A549 (cell line): Measurements from ENCODE around the gene HIGD1B. TPM values are rescaled to one million over a fixed set of nuclear protein-coding genes. Genes with fewer than 3 reads are reported as not detected.

Source experiments
- ATAC-seq, 2 experiments: fragments of 200-7000 bp in 1 of 2; fragments of >200 bp in 1 of 2; cut with Nextera tagmentation in 1 of 2; cut with Tn5 transposase in 1 of 2; 3 replicates each; pipeline versions ENCODE4 v1.8.0 to v1.9.1; 2018 to 2020; ENCODE audit warnings: mild to moderate bottlenecking in 1 of 2, moderate library complexity in 1 of 2
- CTCF ChIA-PET: fragments of 300-600 bp; sonication (Branson Sonifier 250); formaldehyde crosslinking; extraction: SDS; loops from one replicate; lab custom pipeline; 2021; ENCODE audit warnings: antibody characterized with exemption, inconsistent platforms; lab: Yijun Ruan, JAX
- POLR2A ChIA-PET: fragments of 350-600 bp; formaldehyde crosslinking; extraction: SDS; loops from one replicate; lab custom pipeline; 2021; ENCODE audit warnings: antibody characterized with exemption, inconsistent platforms; lab: Yijun Ruan, JAX
- DNase-seq, 2 experiments: peaks; one replicate each; pipeline versions ENCODE4 v3.0.0 to v3.0.0-alpha.2; 2011 to 2016; ENCODE audit warnings: low read depth in 1 of 2, low spot score in 1 of 2
- FAIRE-seq: peaks from 2 replicates; lab custom pipeline; 2011; peaks lifted over from hg19 to GRCh38; lab: Jason Lieb, UNC
- H3K27ac ChIP-seq, 2 experiments: fragments of >200 bp; sonication (Bioruptor Twin); formaldehyde crosslinking; 3 replicates each; pipeline ENCODE4 v1.5.1; 2016 to 2017
- H3K4me1 ChIP-seq: fragments of >200 bp; sonication (Bioruptor Twin); formaldehyde crosslinking; 3 replicates; pipeline ENCODE4 v1.6.1; 2016
- H3K4me2 ChIP-seq: fragments of >200 bp; sonication (Bioruptor Twin); formaldehyde crosslinking; 3 replicates; pipeline ENCODE4 v1.6.1; 2016
- H3K4me3 ChIP-seq: fragments of >200 bp; sonication (Bioruptor Twin); formaldehyde crosslinking; 3 replicates; pipeline ENCODE4 v1.5.1; 2016
- H3K9me3 ChIP-seq: fragments of >200 bp; sonication (Bioruptor Twin); formaldehyde crosslinking; 3 replicates; pipeline ENCODE4 v1.6.1; 2016
- FOSL2 ChIP-seq, 2 experiments: fragments of 450-650 bp in 1 of 2; fragments of >200 bp in 1 of 2; sonication (Bioruptor Twin) in 1 of 2; formaldehyde crosslinking; IDR thresholded peaks; 2 replicates each; pipeline versions ENCODE4 v1.5.0 to v1.6.1; 2016 to 2020; ENCODE audit warnings: mild to moderate bottlenecking in 1 of 2, moderate library complexity in 1 of 2
- JUN ChIP-seq, 2 experiments: fragments of >200 bp; sonication (Bioruptor Twin); formaldehyde crosslinking; IDR thresholded peaks; 2 replicates in 1 of 2; 3 replicates in 1 of 2; pipeline ENCODE4 v1.6.1; 2016 to 2017
- KDM1A ChIP-seq: fragments of 200-600 bp; sonication (generic); IDR thresholded peaks from 2 replicates; pipeline ENCODE4 v1.6.1; 2016; ENCODE audit warnings: low read depth, mild to moderate bottlenecking
- NPAS2 ChIP-seq: fragments of 250-450 bp; sonication (Bioruptor Pico); IDR thresholded peaks from 2 replicates; pipeline ENCODE4 v1.8.0; 2022; ENCODE audit warnings: mild to moderate bottlenecking, moderate library complexity, borderline replicate concordance
- RCOR1 ChIP-seq: fragments of 150-350 bp; IDR thresholded peaks from 2 replicates; pipeline ENCODE4 v1.6.1; 2014; ENCODE audit warnings: antibody characterized with exemption, low read length, low read depth
- SREBF2 ChIP-seq: fragments of 450-650 bp; IDR thresholded peaks from 2 replicates; pipeline ENCODE4 v1.6.1; 2014; ENCODE audit warnings: mild to moderate bottlenecking, moderate library complexity
- TP53 ChIP-seq: fragments of 250-450 bp; sonication (Bioruptor Pico); IDR thresholded peaks from 2 replicates; pipeline ENCODE4 v1.5.0; 2021; ENCODE audit warnings: mild to moderate bottlenecking, moderate library complexity
- ZSCAN20 ChIP-seq: fragments of 250-450 bp; sonication (Bioruptor Pico); IDR thresholded peaks from 2 replicates; pipeline ENCODE4 v1.8.0; 2022; ENCODE audit warnings: mild to moderate bottlenecking, moderate library complexity
- WGBS: methylation state at CpG from one replicate; pipeline ENCODE4 v1.1.6; 2017; ENCODE audit errors: missing lambda C conversion rate; 5-methylcytosine and 5-hydroxymethylcytosine counted together
- polyA plus RNA-seq, 4 experiments: library from polyadenylated mRNA; depleted of rRNA in 3 of 4; stranded (reverse); fragments of >200 nt; fragmentation: RNase III in 1 of 4; extraction: RNeasy Plus Mini Kit Qiagen cat#74134 plus additional on column Dnase treatment in 1 of 4; gene quantifications; 2 replicates in 3 of 4; 3 replicates in 1 of 4; pipeline ENCODE4 v1.2.3, GENCODE V29; 2011 to 2017
- TF ChIP-seq, protein P1 (sequence below): fragments of 250-450 bp; sonication (Bioruptor Pico); IDR thresholded peaks from 2 replicates; pipeline ENCODE4 v1.5.0; 2020; ENCODE audit warnings: low read depth, mild to moderate bottlenecking, moderate library complexity
- TF ChIP-seq, protein P2 (sequence below): fragments of >200 bp; sonication (Bioruptor Twin); formaldehyde crosslinking; IDR thresholded peaks from 3 replicates; pipeline ENCODE4 v1.6.1; 2016
- TF ChIP-seq, protein P3 (sequence below): fragments of 450-650 bp; IDR thresholded peaks from 2 replicates; pipeline ENCODE4 v1.6.1; 2014; ENCODE audit warnings: antibody characterized with exemption
- TF ChIP-seq, protein P4 (sequence below): IDR thresholded peaks from 2 replicates; pipeline ENCODE4 v1.6.1; 2012
- TF ChIP-seq, protein P5 (sequence below): fragments of 200-600 bp; sonication (generic); IDR thresholded peaks from 2 replicates; pipeline ENCODE4 v1.6.1; 2016; ENCODE audit warnings: antibody characterized with exemption, mild to moderate bottlenecking, moderate library complexity

The HIGD1B gene
- polyA plus RNA-seq, 2 of the 4 experiments (the other 2 are of a cell fraction): not detected

DNA sequence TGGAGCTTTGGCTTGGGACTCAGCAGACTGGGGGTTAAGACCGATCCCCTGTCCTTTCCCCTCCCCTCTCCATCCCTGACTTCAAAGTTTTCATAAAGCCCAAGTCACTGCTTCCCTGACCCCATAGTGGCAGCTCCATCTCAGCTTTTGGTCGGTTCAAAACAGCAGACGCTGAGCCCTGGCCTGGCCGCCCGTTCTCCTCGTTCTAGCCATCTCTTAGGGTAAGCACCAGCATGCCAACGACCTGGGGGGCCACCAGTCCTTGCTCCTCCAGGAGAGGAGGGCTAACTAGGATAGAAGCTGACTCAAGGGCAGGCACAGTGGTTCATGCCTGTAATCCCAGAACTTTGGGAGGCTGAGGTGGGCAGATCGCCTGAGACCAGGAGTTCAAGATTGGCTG lies 1.5 kb upstream of the HIGD1B start:
- no peaks in the 10 kb centered on the region for H3K4me1 ChIP-seq
- FAIRE-seq (no peak), ATAC-seq (no peak), DNase-seq (no peak)
- WGBS: 78% methylated on average over 8 of the region's 8 CpGs
- no peak overlapping the region for H3K27ac ChIP-seq
- H3K9me3 ChIP-seq: no peaks in the 10 kb centered on the region
- CTCF ChIA-PET: interaction anchor here (0.6 to 45.1 kb wide), 7 partner anchors 10 to 70 kb away, joined by 3 to 1787 read pairs (median 27); no protein-coding TSS in a partner anchor
- POLR2A ChIA-PET: interaction anchor here (0.7 kb wide), 1 partner anchor 401 kb away, joined by 4 read pairs; no protein-coding TSS in a partner anchor
- H3K4me2 ChIP-seq: no peak overlapping the region
- H3K4me3 ChIP-seq: no peak overlapping the region
- TF ChIP-seq, protein P1, sequence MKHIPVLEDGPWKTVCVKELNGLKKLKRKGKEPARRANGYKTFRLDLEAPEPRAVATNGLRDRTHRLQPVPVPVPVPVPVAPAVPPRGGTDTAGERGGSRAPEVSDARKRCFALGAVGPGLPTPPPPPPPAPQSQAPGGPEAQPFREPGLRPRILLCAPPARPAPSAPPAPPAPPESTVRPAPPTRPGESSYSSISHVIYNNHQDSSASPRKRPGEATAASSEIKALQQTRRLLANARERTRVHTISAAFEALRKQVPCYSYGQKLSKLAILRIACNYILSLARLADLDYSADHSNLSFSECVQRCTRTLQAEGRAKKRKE (CRISPR knock-in tag): no peak
- TF ChIP-seq, protein P2, sequence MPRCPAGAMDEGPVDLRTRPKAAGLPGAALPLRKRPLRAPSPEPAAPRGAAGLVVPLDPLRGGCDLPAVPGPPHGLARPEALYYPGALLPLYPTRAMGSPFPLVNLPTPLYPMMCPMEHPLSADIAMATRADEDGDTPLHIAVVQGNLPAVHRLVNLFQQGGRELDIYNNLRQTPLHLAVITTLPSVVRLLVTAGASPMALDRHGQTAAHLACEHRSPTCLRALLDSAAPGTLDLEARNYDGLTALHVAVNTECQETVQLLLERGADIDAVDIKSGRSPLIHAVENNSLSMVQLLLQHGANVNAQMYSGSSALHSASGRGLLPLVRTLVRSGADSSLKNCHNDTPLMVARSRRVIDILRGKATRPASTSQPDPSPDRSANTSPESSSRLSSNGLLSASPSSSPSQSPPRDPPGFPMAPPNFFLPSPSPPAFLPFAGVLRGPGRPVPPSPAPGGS: no peak
- no peak for TF ChIP-seq ZSCAN20 (CRISPR knock-in tag)
- TF ChIP-seq, protein P3, sequence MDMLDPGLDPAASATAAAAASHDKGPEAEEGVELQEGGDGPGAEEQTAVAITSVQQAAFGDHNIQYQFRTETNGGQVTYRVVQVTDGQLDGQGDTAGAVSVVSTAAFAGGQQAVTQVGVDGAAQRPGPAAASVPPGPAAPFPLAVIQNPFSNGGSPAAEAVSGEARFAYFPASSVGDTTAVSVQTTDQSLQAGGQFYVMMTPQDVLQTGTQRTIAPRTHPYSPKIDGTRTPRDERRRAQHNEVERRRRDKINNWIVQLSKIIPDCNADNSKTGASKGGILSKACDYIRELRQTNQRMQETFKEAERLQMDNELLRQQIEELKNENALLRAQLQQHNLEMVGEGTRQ: no peak
- TF ChIP-seq KDM1A: no peak
- TF ChIP-seq FOSL2 (IDR thresholded peaks at IDR 0.05): no peak
- no peak for TF ChIP-seq FOSL2 (CRISPR knock-in tag; IDR thresholded peaks at IDR 0.05)
- TF ChIP-seq, protein P4, sequence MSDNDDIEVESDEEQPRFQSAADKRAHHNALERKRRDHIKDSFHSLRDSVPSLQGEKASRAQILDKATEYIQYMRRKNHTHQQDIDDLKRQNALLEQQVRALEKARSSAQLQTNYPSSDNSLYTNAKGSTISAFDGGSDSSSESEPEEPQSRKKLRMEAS: no peak

DNA sequence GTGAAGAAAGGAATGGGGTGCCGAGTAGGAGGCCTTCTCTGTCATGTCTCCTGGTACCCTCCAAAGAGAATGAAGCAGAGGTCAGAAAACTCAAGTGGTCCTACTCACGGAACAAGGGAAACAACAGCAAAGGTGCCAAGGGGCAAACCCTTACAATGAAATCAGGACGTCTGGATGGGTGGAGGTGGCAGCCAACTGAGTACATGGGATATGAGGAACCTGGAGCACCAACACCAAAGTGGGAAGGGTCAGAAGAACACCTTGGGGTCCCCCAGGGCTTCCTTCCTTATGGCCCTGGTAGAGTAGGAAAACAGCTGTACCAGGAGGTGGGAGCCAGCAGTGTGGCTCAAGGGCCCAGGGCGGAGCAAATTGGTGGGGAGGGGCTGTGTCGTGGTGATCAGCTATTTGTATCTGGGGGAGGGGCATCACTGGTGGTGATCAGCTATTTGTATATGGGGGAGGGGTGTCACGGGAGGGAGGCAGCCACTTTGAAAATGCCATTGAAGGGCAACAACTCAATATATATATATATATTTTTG lies 643 bp downstream of the HIGD1B start:
- no peak for FAIRE-seq
- TF ChIP-seq NPAS2 (CRISPR knock-in tag) (no peak), JUN (IDR thresholded peaks at IDR 0.05) (peak in 1 of 2 experiments; percentile 21; a peak in 1 of 5 replicates)
- ChIA-PET POLR2A (interaction anchor here (0.7 kb wide), 1 partner anchor 156 kb away, joined by 3 read pairs; no protein-coding TSS in a partner anchor), CTCF (interaction anchor here (1.0 to 45.1 kb wide), 7 partner anchors 10 to 174 kb away, joined by 3 to 1787 read pairs (median 27); no protein-coding TSS in a partner anchor)
- 89% methylated on average over 6 of the region's 6 CpGs for WGBS
- Histone ChIP-seq H3K4me2 (no peak overlapping the region), H3K27ac (no peak overlapping the region), H3K9me3 (no peaks in the 10 kb centered on the region), H3K4me1 (no peaks in the 10 kb centered on the region), H3K4me3 (no peak overlapping the region)
- no peak for ATAC-seq
- no peak for DNase-seq

DNA sequence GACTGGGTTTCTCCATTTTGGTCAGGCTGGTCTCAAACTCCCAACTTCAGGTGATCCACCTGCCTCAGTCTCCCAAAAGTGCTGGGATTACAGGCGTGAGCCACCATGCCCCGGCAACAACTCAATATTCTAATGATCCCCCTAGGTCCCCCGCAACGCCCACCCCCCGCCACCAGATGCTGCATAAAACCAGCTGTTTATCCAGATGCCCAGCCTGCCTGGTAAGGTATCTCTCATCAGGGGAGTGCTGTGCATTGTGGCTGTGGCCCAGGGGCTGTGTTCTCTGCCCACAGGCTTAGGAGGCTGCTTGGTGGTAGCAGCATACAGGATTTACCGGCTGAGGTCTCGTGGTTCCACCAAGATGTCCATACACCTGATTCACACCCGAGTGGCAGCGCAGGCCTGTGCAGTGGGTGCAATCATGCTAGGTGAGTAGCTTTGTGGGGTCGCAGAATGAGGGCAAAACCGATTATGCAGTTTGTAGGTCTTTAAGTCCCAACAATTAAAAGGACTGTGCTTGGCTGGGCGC lies 1.3 kb downstream of the HIGD1B start:
- ATAC-seq (no peak), FAIRE-seq (no peak), DNase-seq (no peak)
- Histone ChIP-seq H3K4me3 (no peak overlapping the region), H3K9me3 (no peaks in the 10 kb centered on the region), H3K27ac (no peak overlapping the region), H3K4me1 (no peaks in the 10 kb centered on the region), H3K4me2 (no peak overlapping the region)
- CTCF ChIA-PET: interaction anchor here (0.7 to 45.1 kb wide), 6 partner anchors 10 to 173 kb away, joined by 3 to 1787 read pairs (median 44); no protein-coding TSS in a partner anchor
- TF ChIP-seq SREBF2 (no peak), TP53 (CRISPR knock-in tag) (no peak), RCOR1 (no peak), NPAS2 (CRISPR knock-in tag) (no peak)
- TF ChIP-seq, protein P3: no peak
- TF ChIP-seq, protein P1 (CRISPR knock-in tag): no peak
- TF ChIP-seq, protein P5, sequence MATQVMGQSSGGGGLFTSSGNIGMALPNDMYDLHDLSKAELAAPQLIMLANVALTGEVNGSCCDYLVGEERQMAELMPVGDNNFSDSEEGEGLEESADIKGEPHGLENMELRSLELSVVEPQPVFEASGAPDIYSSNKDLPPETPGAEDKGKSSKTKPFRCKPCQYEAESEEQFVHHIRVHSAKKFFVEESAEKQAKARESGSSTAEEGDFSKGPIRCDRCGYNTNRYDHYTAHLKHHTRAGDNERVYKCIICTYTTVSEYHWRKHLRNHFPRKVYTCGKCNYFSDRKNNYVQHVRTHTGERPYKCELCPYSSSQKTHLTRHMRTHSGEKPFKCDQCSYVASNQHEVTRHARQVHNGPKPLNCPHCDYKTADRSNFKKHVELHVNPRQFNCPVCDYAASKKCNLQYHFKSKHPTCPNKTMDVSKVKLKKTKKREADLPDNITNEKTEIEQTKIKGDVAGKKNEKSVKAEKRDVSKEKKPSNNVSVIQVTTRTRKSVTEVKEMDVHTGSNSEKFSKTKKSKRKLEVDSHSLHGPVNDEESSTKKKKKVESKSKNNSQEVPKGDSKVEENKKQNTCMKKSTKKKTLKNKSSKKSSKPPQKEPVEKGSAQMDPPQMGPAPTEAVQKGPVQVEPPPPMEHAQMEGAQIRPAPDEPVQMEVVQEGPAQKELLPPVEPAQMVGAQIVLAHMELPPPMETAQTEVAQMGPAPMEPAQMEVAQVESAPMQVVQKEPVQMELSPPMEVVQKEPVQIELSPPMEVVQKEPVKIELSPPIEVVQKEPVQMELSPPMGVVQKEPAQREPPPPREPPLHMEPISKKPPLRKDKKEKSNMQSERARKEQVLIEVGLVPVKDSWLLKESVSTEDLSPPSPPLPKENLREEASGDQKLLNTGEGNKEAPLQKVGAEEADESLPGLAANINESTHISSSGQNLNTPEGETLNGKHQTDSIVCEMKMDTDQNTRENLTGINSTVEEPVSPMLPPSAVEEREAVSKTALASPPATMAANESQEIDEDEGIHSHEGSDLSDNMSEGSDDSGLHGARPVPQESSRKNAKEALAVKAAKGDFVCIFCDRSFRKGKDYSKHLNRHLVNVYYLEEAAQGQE: no peak
- 93% methylated on average over 9 of the region's 12 CpGs for WGBS
- POLR2A ChIA-PET: no interaction called here
